HL-60 (cell line): ENCODE data around the gene MRPS24.
"Not testable (repeated sequence)": the region's sequence is repeated elsewhere in the genome, so short reads cannot be mapped to it uniquely, and the experiment has no call there.

Source experiments
- DNase-seq, 2 experiments: peaks; one replicate each; pipeline ENCODE4 v3.0.0-alpha.2; 2010 to 2020; ENCODE audit warnings: low read depth in 1 of 2, low spot score in 1 of 2
- H3K27ac ChIP-seq: fragments of 250-450 bp; sonication (Bioruptor Pico); replicated peaks from 2 replicates; pipeline ENCODE4 v1.5.1; 2020; ENCODE audit warnings: mild to moderate bottlenecking, moderate library complexity
- H3K27me3 ChIP-seq: fragments of 250-450 bp; sonication (Bioruptor Pico); 2 replicates; pipeline ENCODE4 v1.5.1; 2021; ENCODE audit warnings: mild to moderate bottlenecking, moderate library complexity; ENCODE audit not compliant: insufficient read depth, poor library complexity, severe bottlenecking
- H3K4me3 ChIP-seq: replicated peaks from 2 replicates; pipeline ENCODE4 v1.5.1; 2011; ENCODE audit warnings: mild to moderate bottlenecking, control low read depth, low read length; ENCODE audit not compliant: insufficient read depth
- CTCF ChIP-seq: IDR thresholded peaks from one replicate; pipeline ENCODE4 v1.5.1; 2011; ENCODE audit warnings: low read length, control low read depth, inconsistent platforms; ENCODE audit not compliant: insufficient read depth
- GABPA ChIP-seq: IDR thresholded peaks from 2 replicates; pipeline ENCODE4 v1.6.1; 2012; ENCODE audit warnings: low read depth
- POLR2AphosphoS5 ChIP-seq: IDR thresholded peaks from 2 replicates; pipeline ENCODE4 v1.6.1; 2012; ENCODE audit warnings: low read depth
- REST ChIP-seq: IDR thresholded peaks from 2 replicates; pipeline ENCODE4 v1.6.1; 2012; ENCODE audit warnings: low read depth; ENCODE audit not compliant: insufficient replicate concordance
- SPI1 ChIP-seq: IDR thresholded peaks from 2 replicates; pipeline ENCODE4 v1.6.1; 2012; ENCODE audit warnings: low read depth, mild to moderate bottlenecking, borderline replicate concordance

Gene MRPS24

GRCh38 chr7:43904533-43905208 lies 35.4 kb upstream of the MRPS24 start:
- no peaks in the 10 kb centered on the region for H3K27me3 ChIP-seq
- DNase-seq: no peak
- no peak overlapping the region for H3K4me3 ChIP-seq
- TF ChIP-seq GABPA (no peak), REST (no peak), SPI1 (no peak), CTCF (no peak), POLR2AphosphoS5 (no peak)
- H3K27ac ChIP-seq: no peak overlapping the region

- no peak for TF ChIP-seq SPI1
- TF ChIP-seq GABPA: no peak
- no peak for TF ChIP-seq POLR2AphosphoS5
- TF ChIP-seq CTCF: no peak
- no peak for TF ChIP-seq REST
- Histone ChIP-seq H3K27me3 (no peaks in the 10 kb centered on the region), H3K4me3 (no peak overlapping the region), H3K27ac (no peak overlapping the region)
- no peak for DNase-seq
Measured at GRCh38 chr7:43902542-43903054, 33.3 kb upstream of the MRPS24 start.

- not testable (repeated sequence) for H3K27me3 ChIP-seq, DNase-seq, H3K4me3 ChIP-seq, H3K27ac ChIP-seq
Measured at GRCh38 chr7:43898571-43898970, 29.3 kb upstream of the MRPS24 start.

- no peak for DNase-seq
- H3K27ac ChIP-seq: no peak overlapping the region
- H3K4me3 ChIP-seq: no peak overlapping the region
- H3K27me3 ChIP-seq: no peaks in the 10 kb centered on the region
- no peak for TF ChIP-seq CTCF
- no peak for TF ChIP-seq SPI1
- TF ChIP-seq GABPA: no peak
- TF ChIP-seq POLR2AphosphoS5: no peak
- TF ChIP-seq REST: no peak
Measured at GRCh38 chr7:43895847-43896415, 26.6 kb upstream of the MRPS24 start.
